K562 (cell line): ENCODE results near the gene RAP1GDS1. TPM values are rescaled to one million over a fixed set of nuclear protein-coding genes. Genes with fewer than 3 reads are reported as not detected.

ENCODE experiments used
- polyA plus RNA-seq, 8 experiments: library from polyadenylated mRNA; depleted of rRNA in 4 of 8; stranded (reverse) in 5 of 8; unstranded in 3 of 8; fragments of >200 nt; fragmentation: Nextera tagmentation in 2 of 8; fragmentation: Illumina TruSeq in 1 of 8; extraction: Ambion mirVana in 2 of 8; extraction: Trizol in 1 of 8; gene quantifications; 2 replicates each; pipeline versions ENCODE4 v1.2.1 to v1.2.3, GENCODE V29; 2011 to 2014; ENCODE audit warnings: inconsistent platforms in 1 of 8, missing spikeins in 1 of 8
- total RNA-seq, 7 experiments: library from RNA; depleted of rRNA in 6 of 7; stranded (reverse); fragments of >200 nt in 6 of 7; fragmentation: Illumina TruSeq in 2 of 7; extraction: Trizol in 2 of 7; gene quantifications; 2 replicates each; pipeline versions ENCODE4 v1.2.1 to v1.2.3, GENCODE V29; 2011 to 2021; ENCODE audit warnings: low replicate concordance in 1 of 7
- TF ChIP-seq, protein P1 (sequence below): fragments of 450-650 bp; IDR thresholded peaks from 2 replicates; pipeline ENCODE4 v1.6.1; 2016; ENCODE audit warnings: mild to moderate bottlenecking, moderate library complexity

Gene RAP1GDS1
- total and polyA plus RNA-seq, 9 of the 15 experiments (the other 6 are each of a cell fraction or from before 2014, with no cell fraction given): 27.2 to 55.6 (median 31.5) TPM

GRCh38 chr4:98434816-98435215 lies 173.6 kb downstream of the RAP1GDS1 start (continued):
- TF ChIP-seq, protein P1, sequence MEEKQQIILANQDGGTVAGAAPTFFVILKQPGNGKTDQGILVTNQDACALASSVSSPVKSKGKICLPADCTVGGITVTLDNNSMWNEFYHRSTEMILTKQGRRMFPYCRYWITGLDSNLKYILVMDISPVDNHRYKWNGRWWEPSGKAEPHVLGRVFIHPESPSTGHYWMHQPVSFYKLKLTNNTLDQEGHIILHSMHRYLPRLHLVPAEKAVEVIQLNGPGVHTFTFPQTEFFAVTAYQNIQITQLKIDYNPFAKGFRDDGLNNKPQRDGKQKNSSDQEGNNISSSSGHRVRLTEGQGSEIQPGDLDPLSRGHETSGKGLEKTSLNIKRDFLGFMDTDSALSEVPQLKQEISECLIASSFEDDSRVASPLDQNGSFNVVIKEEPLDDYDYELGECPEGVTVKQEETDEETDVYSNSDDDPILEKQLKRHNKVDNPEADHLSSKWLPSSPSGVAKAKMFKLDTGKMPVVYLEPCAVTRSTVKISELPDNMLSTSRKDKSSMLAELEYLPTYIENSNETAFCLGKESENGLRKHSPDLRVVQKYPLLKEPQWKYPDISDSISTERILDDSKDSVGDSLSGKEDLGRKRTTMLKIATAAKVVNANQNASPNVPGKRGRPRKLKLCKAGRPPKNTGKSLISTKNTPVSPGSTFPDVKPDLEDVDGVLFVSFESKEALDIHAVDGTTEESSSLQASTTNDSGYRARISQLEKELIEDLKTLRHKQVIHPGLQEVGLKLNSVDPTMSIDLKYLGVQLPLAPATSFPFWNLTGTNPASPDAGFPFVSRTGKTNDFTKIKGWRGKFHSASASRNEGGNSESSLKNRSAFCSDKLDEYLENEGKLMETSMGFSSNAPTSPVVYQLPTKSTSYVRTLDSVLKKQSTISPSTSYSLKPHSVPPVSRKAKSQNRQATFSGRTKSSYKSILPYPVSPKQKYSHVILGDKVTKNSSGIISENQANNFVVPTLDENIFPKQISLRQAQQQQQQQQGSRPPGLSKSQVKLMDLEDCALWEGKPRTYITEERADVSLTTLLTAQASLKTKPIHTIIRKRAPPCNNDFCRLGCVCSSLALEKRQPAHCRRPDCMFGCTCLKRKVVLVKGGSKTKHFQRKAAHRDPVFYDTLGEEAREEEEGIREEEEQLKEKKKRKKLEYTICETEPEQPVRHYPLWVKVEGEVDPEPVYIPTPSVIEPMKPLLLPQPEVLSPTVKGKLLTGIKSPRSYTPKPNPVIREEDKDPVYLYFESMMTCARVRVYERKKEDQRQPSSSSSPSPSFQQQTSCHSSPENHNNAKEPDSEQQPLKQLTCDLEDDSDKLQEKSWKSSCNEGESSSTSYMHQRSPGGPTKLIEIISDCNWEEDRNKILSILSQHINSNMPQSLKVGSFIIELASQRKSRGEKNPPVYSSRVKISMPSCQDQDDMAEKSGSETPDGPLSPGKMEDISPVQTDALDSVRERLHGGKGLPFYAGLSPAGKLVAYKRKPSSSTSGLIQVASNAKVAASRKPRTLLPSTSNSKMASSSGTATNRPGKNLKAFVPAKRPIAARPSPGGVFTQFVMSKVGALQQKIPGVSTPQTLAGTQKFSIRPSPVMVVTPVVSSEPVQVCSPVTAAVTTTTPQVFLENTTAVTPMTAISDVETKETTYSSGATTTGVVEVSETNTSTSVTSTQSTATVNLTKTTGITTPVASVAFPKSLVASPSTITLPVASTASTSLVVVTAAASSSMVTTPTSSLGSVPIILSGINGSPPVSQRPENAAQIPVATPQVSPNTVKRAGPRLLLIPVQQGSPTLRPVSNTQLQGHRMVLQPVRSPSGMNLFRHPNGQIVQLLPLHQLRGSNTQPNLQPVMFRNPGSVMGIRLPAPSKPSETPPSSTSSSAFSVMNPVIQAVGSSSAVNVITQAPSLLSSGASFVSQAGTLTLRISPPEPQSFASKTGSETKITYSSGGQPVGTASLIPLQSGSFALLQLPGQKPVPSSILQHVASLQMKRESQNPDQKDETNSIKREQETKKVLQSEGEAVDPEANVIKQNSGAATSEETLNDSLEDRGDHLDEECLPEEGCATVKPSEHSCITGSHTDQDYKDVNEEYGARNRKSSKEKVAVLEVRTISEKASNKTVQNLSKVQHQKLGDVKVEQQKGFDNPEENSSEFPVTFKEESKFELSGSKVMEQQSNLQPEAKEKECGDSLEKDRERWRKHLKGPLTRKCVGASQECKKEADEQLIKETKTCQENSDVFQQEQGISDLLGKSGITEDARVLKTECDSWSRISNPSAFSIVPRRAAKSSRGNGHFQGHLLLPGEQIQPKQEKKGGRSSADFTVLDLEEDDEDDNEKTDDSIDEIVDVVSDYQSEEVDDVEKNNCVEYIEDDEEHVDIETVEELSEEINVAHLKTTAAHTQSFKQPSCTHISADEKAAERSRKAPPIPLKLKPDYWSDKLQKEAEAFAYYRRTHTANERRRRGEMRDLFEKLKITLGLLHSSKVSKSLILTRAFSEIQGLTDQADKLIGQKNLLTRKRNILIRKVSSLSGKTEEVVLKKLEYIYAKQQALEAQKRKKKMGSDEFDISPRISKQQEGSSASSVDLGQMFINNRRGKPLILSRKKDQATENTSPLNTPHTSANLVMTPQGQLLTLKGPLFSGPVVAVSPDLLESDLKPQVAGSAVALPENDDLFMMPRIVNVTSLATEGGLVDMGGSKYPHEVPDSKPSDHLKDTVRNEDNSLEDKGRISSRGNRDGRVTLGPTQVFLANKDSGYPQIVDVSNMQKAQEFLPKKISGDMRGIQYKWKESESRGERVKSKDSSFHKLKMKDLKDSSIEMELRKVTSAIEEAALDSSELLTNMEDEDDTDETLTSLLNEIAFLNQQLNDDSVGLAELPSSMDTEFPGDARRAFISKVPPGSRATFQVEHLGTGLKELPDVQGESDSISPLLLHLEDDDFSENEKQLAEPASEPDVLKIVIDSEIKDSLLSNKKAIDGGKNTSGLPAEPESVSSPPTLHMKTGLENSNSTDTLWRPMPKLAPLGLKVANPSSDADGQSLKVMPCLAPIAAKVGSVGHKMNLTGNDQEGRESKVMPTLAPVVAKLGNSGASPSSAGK: no peak
